Neural progenitor cell (in vitro differentiated cells): ENCODE data around the gene SNTG2. TPM values are rescaled to one million over a fixed set of nuclear protein-coding genes. Genes with fewer than 3 reads are reported as not detected.

Source experiments
- DNase-seq: peaks from one replicate; pipeline ENCODE4 v3.0.0-alpha.2; 2016; ENCODE audit warnings: low spot score
- H2AFZ ChIP-seq: fragments of 200-600 bp; sonication (generic); replicated peaks from 2 replicates; pipeline ENCODE4 v1.6.1; 2016; ENCODE audit warnings: antibody characterized with exemption
- H3F3A ChIP-seq: fragments of 200-600 bp; sonication (generic); 2 replicates; pipeline ENCODE4 v1.6.1; 2016; ENCODE audit warnings: antibody characterized with exemption, low read depth
- H3K27ac ChIP-seq: fragments of 200-600 bp; sonication (generic); 2 replicates; pipeline ENCODE4 v1.5.1; 2016; ENCODE audit warnings: mild to moderate bottlenecking
- H3K27me3 ChIP-seq: fragments of 200-600 bp; sonication (generic); 2 replicates; pipeline ENCODE4 v1.6.1; 2016; ENCODE audit warnings: mild to moderate bottlenecking, moderate library complexity
- H3K36me3 ChIP-seq: fragments of 200-600 bp; sonication (generic); 2 replicates; pipeline ENCODE4 v1.5.1; 2016
- H3K4me1 ChIP-seq: fragments of 200-600 bp; sonication (generic); 2 replicates; pipeline ENCODE4 v1.6.1; 2016; ENCODE audit warnings: mixed run types
- H3K4me2 ChIP-seq: fragments of 200-600 bp; sonication (generic); 2 replicates; pipeline ENCODE4 v1.6.1; 2016
- H3K4me3 ChIP-seq: fragments of 200-600 bp; sonication (generic); 2 replicates; pipeline ENCODE4 v1.5.1; 2016
- H3K79me2 ChIP-seq: fragments of 200-600 bp; sonication (generic); 2 replicates; pipeline ENCODE4 v1.6.1; 2016; ENCODE audit warnings: low read depth
- H3K9ac ChIP-seq: fragments of 200-600 bp; sonication (generic); 2 replicates; pipeline ENCODE4 v1.6.1; 2016
- H3K9me3 ChIP-seq: fragments of 200-600 bp; sonication (generic); 2 replicates; pipeline ENCODE4 v1.5.1; 2016; ENCODE audit warnings: low read depth
- H4K20me1 ChIP-seq: fragments of 200-600 bp; sonication (generic); 2 replicates; pipeline ENCODE4 v1.6.1; 2016; ENCODE audit warnings: low read depth
- H3K27ac Mint-ChIP-seq: 3 replicates; pipeline ENCODE4 v1.8.0; 2021; ENCODE audit warnings: mixed read lengths
- H3K27me3 Mint-ChIP-seq: 2 replicates; pipeline ENCODE4 v1.8.0; 2022; ENCODE audit warnings: low read depth, mild to moderate bottlenecking, inconsistent platforms, moderate library complexity, mixed read lengths; ENCODE audit not compliant: insufficient read depth
- H3K36me3 Mint-ChIP-seq: 3 replicates; pipeline ENCODE4 v1.8.0; 2021; ENCODE audit warnings: mixed read lengths
- H3K4me1 Mint-ChIP-seq: 3 replicates; pipeline ENCODE4 v1.8.0; 2021; ENCODE audit warnings: mixed read lengths
- H3K4me3 Mint-ChIP-seq: 3 replicates; pipeline ENCODE4 v1.8.0; 2021; ENCODE audit warnings: mild to moderate bottlenecking, moderate library complexity, mixed read lengths
- H3K9me3 Mint-ChIP-seq: 3 replicates; pipeline ENCODE4 v1.8.0; 2020; ENCODE audit warnings: mixed read lengths
- EZH2 ChIP-seq: fragments of 200-600 bp; sonication (generic); IDR thresholded peaks from 2 replicates; pipeline ENCODE4 v1.6.1; 2017; ENCODE audit warnings: antibody characterized with exemption, mild to moderate bottlenecking, moderate library complexity
- EZH2phosphoT487 ChIP-seq: fragments of 200-600 bp; sonication (generic); IDR thresholded peaks from 2 replicates; pipeline ENCODE4 v1.6.1; 2017; ENCODE audit warnings: antibody characterized with exemption
- total RNA-seq: library from RNA; depleted of rRNA; stranded (reverse); fragments of >200 nt; gene quantifications from 2 replicates; pipeline ENCODE4 v1.2.3, GENCODE V29; 2015; ENCODE audit warnings: low replicate concordance
- TF ChIP-seq, protein P1 (sequence below): fragments of 200-600 bp; sonication (generic); IDR thresholded peaks from 2 replicates; pipeline ENCODE4 v1.5.1; 2017; ENCODE audit warnings: antibody characterized with exemption, mild to moderate bottlenecking

The SNTG2 gene
- total RNA-seq, 1 donor from 2014 or later: 1.1 TPM

DNA sequence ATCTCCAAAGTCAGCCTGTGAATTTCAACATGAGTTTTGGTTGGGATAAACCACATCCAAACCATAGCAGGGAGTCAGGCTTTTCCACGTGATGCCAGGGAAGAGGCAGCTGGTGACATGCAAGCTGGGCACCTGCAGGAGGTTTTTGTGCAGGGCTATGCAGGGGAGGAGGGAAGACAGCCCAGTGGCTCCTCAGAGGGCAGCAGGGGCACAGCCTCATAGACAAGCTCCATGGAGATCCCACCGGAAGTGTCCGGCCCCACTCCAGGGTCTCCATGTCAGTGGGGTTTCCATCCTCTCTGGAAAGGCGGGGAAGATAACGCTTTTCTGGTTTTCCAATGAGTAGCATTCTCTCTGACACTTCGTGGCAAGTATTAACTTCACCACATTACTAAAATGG is 327.0 kb downstream of the SNTG2 start:
- TF ChIP-seq EZH2 (no peak), EZH2phosphoT487 (no peak)
- TF ChIP-seq, protein P1, sequence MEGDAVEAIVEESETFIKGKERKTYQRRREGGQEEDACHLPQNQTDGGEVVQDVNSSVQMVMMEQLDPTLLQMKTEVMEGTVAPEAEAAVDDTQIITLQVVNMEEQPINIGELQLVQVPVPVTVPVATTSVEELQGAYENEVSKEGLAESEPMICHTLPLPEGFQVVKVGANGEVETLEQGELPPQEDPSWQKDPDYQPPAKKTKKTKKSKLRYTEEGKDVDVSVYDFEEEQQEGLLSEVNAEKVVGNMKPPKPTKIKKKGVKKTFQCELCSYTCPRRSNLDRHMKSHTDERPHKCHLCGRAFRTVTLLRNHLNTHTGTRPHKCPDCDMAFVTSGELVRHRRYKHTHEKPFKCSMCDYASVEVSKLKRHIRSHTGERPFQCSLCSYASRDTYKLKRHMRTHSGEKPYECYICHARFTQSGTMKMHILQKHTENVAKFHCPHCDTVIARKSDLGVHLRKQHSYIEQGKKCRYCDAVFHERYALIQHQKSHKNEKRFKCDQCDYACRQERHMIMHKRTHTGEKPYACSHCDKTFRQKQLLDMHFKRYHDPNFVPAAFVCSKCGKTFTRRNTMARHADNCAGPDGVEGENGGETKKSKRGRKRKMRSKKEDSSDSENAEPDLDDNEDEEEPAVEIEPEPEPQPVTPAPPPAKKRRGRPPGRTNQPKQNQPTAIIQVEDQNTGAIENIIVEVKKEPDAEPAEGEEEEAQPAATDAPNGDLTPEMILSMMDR: no peak
- H3K9ac ChIP-seq: no peak overlapping the region
- H4K20me1 ChIP-seq: no peaks in the 10 kb centered on the region
- peaks cover 22% of the 10 kb centered on the region for H3K9me3 Mint-ChIP-seq
- no peaks in the 10 kb centered on the region for H3K79me2 ChIP-seq
- H3K9me3 ChIP-seq: no peaks in the 10 kb centered on the region
- no peaks in the 10 kb centered on the region for H3K36me3 ChIP-seq
- H3K27ac ChIP-seq: no peak overlapping the region
- H3K27ac Mint-ChIP-seq: no peak overlapping the region
- no peak overlapping the region for H3K4me2 ChIP-seq
- H3F3A ChIP-seq: no peaks in the 10 kb centered on the region
- no peaks in the 10 kb centered on the region for H3K36me3 Mint-ChIP-seq
- no peak for DNase-seq
- no peak overlapping the region for H3K4me3 ChIP-seq
- no peak overlapping the region for H3K4me3 Mint-ChIP-seq
- no peak overlapping the region for H2AFZ ChIP-seq
- H3K4me1 ChIP-seq: no peaks in the 10 kb centered on the region
- peaks cover 8% of the 10 kb centered on the region for H3K27me3 Mint-ChIP-seq
- H3K27me3 ChIP-seq: no peaks in the 10 kb centered on the region
- H3K4me1 Mint-ChIP-seq: peaks cover 9% of the 10 kb centered on the region

DNA sequence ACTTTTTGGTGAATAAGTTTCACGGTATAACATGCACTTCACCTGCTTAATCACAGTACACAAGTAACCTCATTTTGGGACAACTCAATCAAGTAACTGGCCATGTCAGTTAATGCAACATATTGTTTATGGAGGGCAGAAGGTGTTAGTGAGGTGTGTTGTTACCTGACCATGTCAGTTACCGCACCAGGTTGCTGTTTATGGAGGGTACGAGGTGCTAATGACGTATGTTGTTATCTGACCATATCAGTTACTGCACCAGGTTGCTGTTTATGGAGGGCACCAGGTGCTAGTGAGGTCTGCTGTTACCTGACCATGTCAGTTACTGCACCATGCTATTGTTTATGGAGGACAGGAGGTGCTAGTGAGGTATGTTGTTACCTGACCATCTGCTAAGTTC is 327.5 kb downstream of the SNTG2 start:
- H3K4me2 ChIP-seq: no peak overlapping the region
- no peaks in the 10 kb centered on the region for H3K36me3 ChIP-seq
- H4K20me1 ChIP-seq: no peaks in the 10 kb centered on the region
- H3K27me3 ChIP-seq: no peaks in the 10 kb centered on the region
- Mint-ChIP-seq H3K9me3 (peaks cover 22% of the 10 kb centered on the region), H3K4me3 (no peak overlapping the region), H3K36me3 (no peaks in the 10 kb centered on the region), H3K4me1 (peaks cover 11% of the 10 kb centered on the region), H3K27me3 (peaks cover 8% of the 10 kb centered on the region), H3K27ac (no peak overlapping the region)
- no peaks in the 10 kb centered on the region for H3F3A ChIP-seq
- no peaks in the 10 kb centered on the region for H3K79me2 ChIP-seq
- no peaks in the 10 kb centered on the region for H3K4me1 ChIP-seq
- no peak overlapping the region for H3K27ac ChIP-seq
- H3K9ac ChIP-seq: no peak overlapping the region
- H2AFZ ChIP-seq: no peak overlapping the region
- TF ChIP-seq EZH2 (no peak), EZH2phosphoT487 (no peak)
- TF ChIP-seq, protein P1: no peak
- DNase-seq: no peak
- no peaks in the 10 kb centered on the region for H3K9me3 ChIP-seq
- H3K4me3 ChIP-seq: no peak overlapping the region

DNA sequence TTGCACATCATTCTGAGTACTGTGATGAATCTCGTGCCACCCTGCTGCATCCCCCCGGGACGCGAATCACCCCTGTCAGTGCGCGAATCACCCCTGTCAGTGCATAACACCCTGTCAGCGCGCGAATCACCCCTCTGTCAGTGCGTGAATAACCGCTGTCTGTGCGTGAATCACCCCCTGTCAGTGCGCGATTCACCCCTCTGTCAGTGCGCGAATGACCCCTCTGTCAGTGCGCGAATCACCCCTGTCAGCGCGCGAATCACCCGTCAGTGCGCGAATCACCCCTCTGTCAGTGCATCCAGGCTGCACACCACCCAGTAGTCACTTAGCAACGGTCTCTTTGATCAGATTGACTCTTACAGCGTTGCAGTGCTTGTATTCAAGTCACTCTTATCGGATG is 328.2 kb downstream of the SNTG2 start:
- Histone ChIP-seq H3K27ac (no peak overlapping the region), H3K36me3 (no peaks in the 10 kb centered on the region), H3K4me1 (no peaks in the 10 kb centered on the region), H3K4me2 (no peak overlapping the region), H2AFZ (no peak overlapping the region), H4K20me1 (no peaks in the 10 kb centered on the region), H3K79me2 (no peaks in the 10 kb centered on the region), H3K27me3 (no peaks in the 10 kb centered on the region), H3K9ac (no peak overlapping the region), H3K4me3 (no peak overlapping the region), H3K9me3 (no peaks in the 10 kb centered on the region), H3F3A (no peaks in the 10 kb centered on the region)
- Mint-ChIP-seq H3K4me3 (no peak overlapping the region), H3K36me3 (no peaks in the 10 kb centered on the region), H3K9me3 (peaks cover 20% of the 10 kb centered on the region), H3K4me1 (peaks cover 11% of the 10 kb centered on the region), H3K27ac (no peak overlapping the region), H3K27me3 (peaks cover 8% of the 10 kb centered on the region)
- DNase-seq: no peak
- TF ChIP-seq EZH2 (no peak), EZH2phosphoT487 (no peak)
- TF ChIP-seq, protein P1: no peak
